Colonic mucosa (tissue), 4 donors: Measurements from ENCODE around the gene TNFRSF18. TPM values are rescaled to one million over a fixed set of nuclear protein-coding genes. Genes with fewer than 3 reads are reported as not detected.
A peak's percentile ranks its signal among the peaks of the same experiment; 100 is the strongest.

ENCODE experiments used
- DNase-seq: peaks from one replicate; pipeline ENCODE4 v3.0.0-alpha.2; 2020
- H3K27ac ChIP-seq: fragments of 200-600 bp; one replicate; pipeline ENCODE4 v1.8.0; 2021
- H3K27me3 ChIP-seq: fragments of 200-600 bp; one replicate; pipeline ENCODE4 v1.8.0; 2021
- H3K36me3 ChIP-seq: fragments of 200-600 bp; one replicate; pipeline ENCODE4 v1.8.0; 2021
- H3K4me1 ChIP-seq: fragments of 200-600 bp; one replicate; pipeline ENCODE4 v1.8.0; 2021; ENCODE audit warnings: mild to moderate bottlenecking
- H3K4me3 ChIP-seq: fragments of 200-600 bp; one replicate; pipeline ENCODE4 v1.8.0; 2021
- H3K9ac ChIP-seq, 2 donors: one replicate each; pipeline ENCODE4 v1.7.0; 2013; ENCODE audit warnings: control low read depth in 2 of 2, low read depth in 2 of 2, low read length in 2 of 2
- H3K9me3 ChIP-seq: fragments of 200-600 bp; one replicate; pipeline ENCODE4 v1.8.0; 2021
- CTCF ChIP-seq: fragments of 200-600 bp; IDR thresholded peaks from one replicate; pipeline ENCODE4 v1.8.0; 2022; ENCODE audit warnings: antibody characterized with exemption, mild to moderate bottlenecking
- intact Hi-C: fragments of 100-400 bp; cut with DNase I; formaldehyde crosslinking; loops from one replicate; pipeline ENCODE4 v1.14.1; 2022
- total RNA-seq, 2 donors: library from RNA; stranded (reverse); fragmentation: NEBNext Ultra II Directional in 1 of 2; extraction: Animal tissue kit (Norgen Biotek cat#: 25700) in 1 of 2; gene quantifications; one replicate each; pipeline ENCODE4 v1.2.1, GENCODE V29; 2021
- donor health status: healthy.
- donor health status: DM: no; HTN: no; CAD: no.
- donor health status: DM: no; HTN: no; CAD: no.

The TNFRSF18 gene
- total RNA-seq, 2 donors from 2014 or later, result 0.61 to 1.7 TPM

- DNase-seq, result no peak
- Histone ChIP-seq H3K27ac (no peak overlapping the region), H3K4me3 (no peak overlapping the region), H3K9ac (no peak overlapping the region), H3K27me3 (peaks cover 14% of the 10 kb centered on the region), H3K9me3 (no peaks in the 10 kb centered on the region), H3K36me3 (no peaks in the 10 kb centered on the region), H3K4me1 (peaks cover 4% of the 10 kb centered on the region)
- intact Hi-C loops, result no loop called here
- no peak for TF ChIP-seq CTCF
Measured at GRCh38 chr1:1210726-1211540, 4.5 kb upstream of the TNFRSF18 start.

GRCh38 chr1:1208713-1209433 is 2.5 kb upstream of the TNFRSF18 start:
- no peak for DNase-seq
- no peaks in the 10 kb centered on the region for H3K36me3 ChIP-seq
- H3K27ac ChIP-seq, result no peak overlapping the region
- no peak for TF ChIP-seq CTCF
- peaks cover 4% of the 10 kb centered on the region for H3K4me1 ChIP-seq
- intact Hi-C loops, result no loop called here
- peaks cover 24% of the 10 kb centered on the region for H3K27me3 ChIP-seq
- peak overlapping the region in 1 of 2 donors; percentile 64 for H3K9ac ChIP-seq
- no peak overlapping the region for H3K4me3 ChIP-seq
- H3K9me3 ChIP-seq, result no peaks in the 10 kb centered on the region

- H3K27me3 ChIP-seq, result peaks cover 28% of the 10 kb centered on the region
- no peaks in the 10 kb centered on the region for H3K9me3 ChIP-seq
- peaks cover 4% of the 10 kb centered on the region for H3K4me1 ChIP-seq
- H3K27ac ChIP-seq, result no peak overlapping the region
- TF ChIP-seq CTCF, result no peak
- H3K36me3 ChIP-seq, result no peaks in the 10 kb centered on the region
- intact Hi-C loops, result no loop called here
- no peak for DNase-seq
- no peak overlapping the region for H3K4me3 ChIP-seq
- H3K9ac ChIP-seq, result no peak overlapping the region
Measured at GRCh38 chr1:1207571-1207892, 1.1 kb upstream of the TNFRSF18 start.

GRCh38 chr1:1206966-1207531 is 657 bp upstream of the TNFRSF18 start:
- no peak for DNase-seq
- TF ChIP-seq CTCF, result no peak
- intact Hi-C loops, result no loop called here
- Histone ChIP-seq H3K36me3 (no peaks in the 10 kb centered on the region), H3K27ac (no peak overlapping the region), H3K9ac (peak overlapping the region in 1 of 2 donors; percentile 69), H3K9me3 (no peaks in the 10 kb centered on the region), H3K27me3 (peaks cover 28% of the 10 kb centered on the region), H3K4me3 (no peak overlapping the region), H3K4me1 (peaks cover 4% of the 10 kb centered on the region)

GRCh38 chr1:1205769-1206375 is 520 bp downstream of the TNFRSF18 start:
- H3K27ac ChIP-seq, result no peak overlapping the region
- TF ChIP-seq CTCF, result no peak
- H3K36me3 ChIP-seq, result no peaks in the 10 kb centered on the region
- peaks cover 4% of the 10 kb centered on the region for H3K4me1 ChIP-seq
- intact Hi-C loops, result no loop called here
- H3K9me3 ChIP-seq, result no peaks in the 10 kb centered on the region
- no peak for DNase-seq
- H3K27me3 ChIP-seq, result peaks cover 35% of the 10 kb centered on the region
- peak overlapping the region in 1 of 2 donors; percentile 69 for H3K9ac ChIP-seq
- peak overlapping the region; percentile 3 for H3K4me3 ChIP-seq
